T-helper 17 cell (primary cell): Measurements from ENCODE around the gene EMP3. TPM values are rescaled to one million over a fixed set of nuclear protein-coding genes. Genes with fewer than 3 reads are reported as not detected.

Experiments
- total RNA-seq, 4 donors: library from RNA in 2 of 4; stranded (reverse) in 2 of 4; gene quantifications; one replicate each; pipeline ENCODE4 v1.2.3 and lab custom pipeline; 2022 to 2026

The EMP3 gene
- total RNA-seq, 2 donors from 2014 or later = 286 to 374 TPM

Other genes with a start within 250 kb of the EMP3 start
- gene PLA2G4C, start 214.7 kb upstream of the EMP3 start, total RNA-seq = 10 to 100 TPM; 11.7 to 12.6 TPM
- gene LIG1, start 155.2 kb upstream of the EMP3 start, total RNA-seq = 10 to 100 TPM; 47.1 to 58.0 TPM
- gene ZSWIM9, start 154.9 kb upstream of the EMP3 start, total RNA-seq = 1 to 10 TPM; 4.0 to 4.8 TPM
- gene CARD8, start 69.6 kb upstream of the EMP3 start, total RNA-seq = 100 to 1,000 TPM; 127 to 164 TPM
- gene ZNF114, start 55.5 kb upstream of the EMP3 start, total RNA-seq = not detected
- gene TMEM143, start 38.4 kb downstream of the EMP3 start, total RNA-seq = 1 to 10 TPM; 7.9 to 8.8 TPM
- not detected for gene SYNGR4, start 38.8 kb downstream of the EMP3 start, total RNA-seq
- gene KDELR1, start 66.0 kb downstream of the EMP3 start, total RNA-seq = 10 to 100 TPM; 34.0 to 41.3 TPM
- gene GRIN2D, start 68.1 kb downstream of the EMP3 start, total RNA-seq = under 1 TPM; 0.08 to 0.17 TPM
- gene GRWD1, start 120.4 kb downstream of the EMP3 start, total RNA-seq = 10 to 100 TPM; 32.5 TPM
- gene KCNJ14, start 130.0 kb downstream of the EMP3 start, total RNA-seq = 1 to 10 TPM; 1.7 to 2.5 TPM
- 10 to 100 TPM; 42.3 to 53.4 TPM for gene CYTH2, start 143.8 kb downstream of the EMP3 start, total RNA-seq
- 10 to 100 TPM; 11.5 to 18.4 TPM for gene LMTK3, start 186.3 kb downstream of the EMP3 start, total RNA-seq
- not detected for gene SULT2B1, start 226.6 kb downstream of the EMP3 start, total RNA-seq